HG03095 (cell line): Measurements from ENCODE around the gene FOXP1.

Experiments used
- ATAC-seq: cut with Tn5 transposase; IDR thresholded peaks from one replicate; pipeline ENCODE4 v1.9.1; 2021; ENCODE audit warnings: moderate library complexity; ENCODE audit not compliant: unreplicated experiment

FOXP1 gene

GRCh38 chr3:71489315-71489761 is 94.2 kb downstream of the FOXP1 start:
- ATAC-seq: no peak

GRCh38 chr3:71488882-71489281 is 94.6 kb downstream of the FOXP1 start:
- no peak for ATAC-seq

GRCh38 chr3:71488391-71488809 is 95.1 kb downstream of the FOXP1 start:
- ATAC-seq: no peak

GRCh38 chr3:71487418-71487817 is 96.1 kb downstream of the FOXP1 start:
- ATAC-seq: no peak

GRCh38 chr3:71486831-71487230 is 96.7 kb downstream of the FOXP1 start:
- ATAC-seq: no peak

- no peak for ATAC-seq
These were observed 97.6 kb downstream of the FOXP1 start for GRCh38 chr3:71485896-71486295.

GRCh38 chr3:71484452-71484851 is 99.1 kb downstream of the FOXP1 start:
- ATAC-seq: no peak

GRCh38 chr3:71484047-71484446 is 99.5 kb downstream of the FOXP1 start:
- ATAC-seq: no peak

GRCh38 chr3:71482771-71483170 is 100.8 kb downstream of the FOXP1 start:
- no peak for ATAC-seq

GRCh38 chr3:71478568-71478967 is 105.0 kb downstream of the FOXP1 start:
- ATAC-seq: no peak

GRCh38 chr3:71476950-71477349 is 106.6 kb downstream of the FOXP1 start:
- ATAC-seq: no peak

GRCh38 chr3:71469138-71469435 is 114.4 kb downstream of the FOXP1 start:
- no peak for ATAC-seq

- ATAC-seq: no peak
These were observed 115.0 kb downstream of the FOXP1 start for GRCh38 chr3:71468311-71469137.

GRCh38 chr3:71466483-71466882 is 117.0 kb downstream of the FOXP1 start:
- no peak for ATAC-seq

- no peak for ATAC-seq
These were observed 118.0 kb downstream of the FOXP1 start for GRCh38 chr3:71465371-71466036.

- ATAC-seq: no peak
These were observed 118.9 kb downstream of the FOXP1 start for GRCh38 chr3:71464613-71465012.

GRCh38 chr3:71463617-71464016 is 119.9 kb downstream of the FOXP1 start:
- ATAC-seq: no peak

- ATAC-seq: no peak
These were observed 120.9 kb downstream of the FOXP1 start for GRCh38 chr3:71462586-71462985.

GRCh38 chr3:71461749-71462483 is 121.6 kb downstream of the FOXP1 start:
- no peak for ATAC-seq

GRCh38 chr3:71461114-71461513 is 122.4 kb downstream of the FOXP1 start:
- no peak for ATAC-seq

GRCh38 chr3:71458895-71459294 is 124.6 kb downstream of the FOXP1 start:
- no peak for ATAC-seq

GRCh38 chr3:71456826-71457225 is 126.7 kb downstream of the FOXP1 start:
- no peak for ATAC-seq
